Epidermal melanocyte (primary cell): ENCODE results near the gene GDI2.

Source experiments
- DNase-seq: peaks from one replicate; pipeline ENCODE4 v3.0.0; 2011; ENCODE audit warnings: low spot score; ENCODE audit not compliant: insufficient read length

Gene GDI2

GRCh38 chr10:5744849-5745248, 68.4 kb downstream of the GDI2 start:
- DNase-seq, result no peak

DNA sequence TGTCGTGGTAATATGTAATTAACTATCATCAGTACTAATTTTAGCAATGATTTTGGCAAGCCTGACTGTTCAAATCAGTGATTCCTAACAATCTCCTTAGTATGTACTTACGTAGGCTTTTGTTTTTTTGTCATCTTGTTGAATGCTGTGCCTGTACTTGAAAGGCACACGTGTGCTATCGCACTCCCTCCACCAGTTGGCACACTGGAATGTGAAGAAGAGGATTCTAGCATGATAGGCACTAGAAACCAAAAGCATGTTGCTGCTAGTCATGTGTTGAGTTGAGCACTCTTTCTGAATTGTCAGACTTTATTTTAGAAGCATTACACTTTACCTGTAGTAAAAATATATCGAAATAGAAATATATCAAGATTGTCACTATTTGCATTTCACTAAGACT, 69.5 kb downstream of the GDI2 start:
- DNase-seq, result no peak

- no peak for DNase-seq
Measured at GRCh38 chr10:5742116-5742515, 71.1 kb downstream of the GDI2 start.

DNA sequence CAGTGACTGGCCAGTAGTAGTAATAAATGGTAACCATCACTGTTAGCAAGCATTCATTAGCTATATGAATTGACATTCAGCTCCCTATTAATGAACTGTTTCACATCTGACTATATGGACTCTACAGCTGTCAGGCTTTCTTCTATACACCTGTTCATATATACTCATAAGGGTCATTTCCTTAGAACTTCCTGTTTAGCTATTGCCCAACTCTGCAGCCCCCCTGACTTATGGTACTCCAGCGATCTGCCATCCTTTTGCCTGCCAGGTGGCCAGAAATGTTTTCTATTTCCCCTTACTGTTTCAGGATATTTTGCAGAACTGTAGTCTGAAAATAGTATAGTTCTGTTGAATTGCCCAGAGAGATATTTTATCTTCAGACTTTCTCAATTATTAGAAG, 72.0 kb downstream of the GDI2 start:
- DNase-seq, result no peak

- no peak for DNase-seq
Measured at GRCh38 chr10:5738427-5738826, 74.8 kb downstream of the GDI2 start.

DNA sequence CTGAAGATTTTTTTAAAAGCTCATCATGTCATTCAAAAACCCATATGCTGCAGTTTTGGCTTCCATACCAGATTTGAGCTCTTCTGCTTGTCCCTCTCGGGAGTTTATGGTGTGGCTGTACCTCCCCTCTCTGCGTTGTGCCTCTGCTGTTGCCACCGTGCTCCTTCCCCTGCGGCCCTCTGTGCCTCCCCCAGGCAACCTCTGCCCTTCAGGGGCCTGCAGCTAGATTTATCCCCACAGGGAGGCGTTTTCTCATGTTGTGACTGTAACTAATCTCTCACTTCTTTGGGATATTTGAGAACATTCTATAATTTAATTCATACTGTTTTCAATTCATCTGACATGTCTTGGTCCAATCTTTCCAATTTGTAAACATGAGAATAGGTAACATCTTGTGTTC, 75.9 kb downstream of the GDI2 start:
- DNase-seq, result no peak

- DNase-seq, result no peak
Measured at GRCh38 chr10:5736591-5736990, 76.6 kb downstream of the GDI2 start.

DNA sequence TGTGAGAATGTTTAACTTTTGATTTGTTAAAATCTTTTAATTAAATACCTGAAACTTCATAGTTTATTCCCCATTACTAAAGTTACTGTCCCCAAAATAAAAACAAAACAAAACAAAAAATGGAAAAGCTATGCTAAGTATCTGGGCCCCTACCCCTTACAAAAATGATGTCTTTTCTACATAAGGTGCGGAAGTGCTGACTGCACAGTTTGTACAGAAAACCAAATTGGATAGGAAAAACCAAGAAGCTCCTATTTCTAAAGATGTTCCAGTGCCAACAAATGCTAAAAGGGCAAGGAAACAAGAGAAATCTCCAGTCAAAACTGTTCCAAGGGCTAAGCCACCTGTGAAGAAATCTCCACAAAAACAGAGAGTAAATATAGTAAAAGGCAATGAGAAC, 78.1 kb downstream of the GDI2 start:
- DNase-seq, result no peak

DNA sequence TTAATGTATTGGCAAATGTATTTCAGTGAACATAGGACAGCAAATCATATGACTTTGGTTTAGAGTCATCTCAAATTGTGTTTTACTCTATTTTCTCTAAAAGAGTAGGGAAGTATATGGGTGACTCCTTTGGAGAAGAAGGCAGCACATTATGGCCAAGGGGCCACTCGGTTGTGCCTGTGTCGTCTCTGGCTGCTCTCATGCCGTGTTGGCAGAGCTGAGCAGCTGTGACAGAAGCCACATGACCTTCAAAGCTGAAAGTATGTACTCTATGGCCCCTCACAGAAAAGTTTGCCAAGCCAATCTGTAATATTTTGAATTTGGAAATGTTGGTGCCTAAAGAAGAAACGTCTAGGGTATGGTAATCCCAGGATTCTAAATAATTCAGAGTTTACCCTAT, 81.1 kb downstream of the GDI2 start:
- no peak for DNase-seq

GRCh38 chr10:5731559-5731958, 81.7 kb downstream of the GDI2 start:
- DNase-seq, result no peak

GRCh38 chr10:5730766-5731165, 82.5 kb downstream of the GDI2 start:
- no peak for DNase-seq

DNA sequence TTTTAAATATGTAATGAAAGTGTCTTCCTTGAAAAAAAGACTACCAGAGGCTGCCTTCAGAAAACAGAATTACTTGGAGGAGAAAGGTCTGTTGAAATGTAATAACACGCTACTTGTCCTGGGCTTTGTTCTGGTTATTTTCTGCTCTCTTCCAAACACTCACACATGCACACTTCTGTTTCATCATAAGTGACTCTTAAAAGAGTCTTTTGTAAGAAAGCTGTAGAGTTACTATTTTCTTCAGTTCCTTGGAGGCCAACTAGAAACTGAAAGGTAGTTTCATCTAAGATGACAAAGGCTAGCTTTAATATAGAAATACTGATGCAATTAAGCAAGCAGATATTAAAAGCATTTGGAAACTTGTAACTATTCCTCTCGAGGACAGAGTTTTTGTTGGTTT, 89.5 kb downstream of the GDI2 start:
- DNase-seq, result no peak

- DNase-seq, result no peak
Measured at GRCh38 chr10:5720182-5720581, 93.1 kb downstream of the GDI2 start.

DNA sequence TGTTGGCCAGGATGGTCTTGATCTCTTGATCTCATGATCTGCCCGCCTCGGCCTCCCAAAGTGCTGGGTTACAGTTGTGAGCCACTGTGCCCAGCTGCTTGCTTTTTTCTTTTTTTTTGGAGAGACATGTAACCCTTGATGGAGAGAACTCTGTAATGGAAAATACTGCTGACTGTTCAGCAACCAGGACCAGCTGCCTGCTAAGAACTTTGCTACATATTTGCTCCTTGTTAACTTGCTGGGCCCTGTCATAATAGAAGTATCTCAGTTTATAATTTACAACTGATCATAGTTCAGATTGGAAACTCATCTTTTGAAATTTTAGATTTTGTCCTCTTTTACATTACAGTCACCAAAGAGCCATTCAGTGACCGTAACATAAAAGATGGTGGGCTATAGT, 93.7 kb downstream of the GDI2 start:
- DNase-seq, result no peak
